ENCODE measurements around the gene TMIGD2.

GRCh38 chr19:4337906-4338440, 35.8 kb upstream of the TMIGD2 start:
- no peak for TF ChIP-seq GATA2 (IDR thresholded peaks at IDR 0.05; ENCODE audit: low read depth, low read length)
- TF ChIP-seq GATA3 (IDR thresholded peaks at IDR 0.05; ENCODE audit: low read depth, low read length), result no peak

All from SH-SY5Y (cell line).